GM18505 (cell line): ENCODE data around the gene L1CAM.
"Not testable (repeated sequence)": the region's sequence is repeated elsewhere in the genome, so short reads cannot be mapped to it uniquely, and the experiment has no call there.

Experiments
- ATAC-seq: cut with Tn5 transposase; IDR thresholded peaks from one replicate; pipeline ENCODE4 v1.9.1; 2021; ENCODE audit not compliant: unreplicated experiment
- POLR2A ChIP-seq: IDR thresholded peaks from 4 replicates; pipeline ENCODE4 v1.6.1; 2011; ENCODE audit warnings: borderline replicate concordance; ENCODE audit not compliant: insufficient read depth, insufficient read length; ENCODE audit errors: extremely low read depth

L1CAM gene

DNA sequence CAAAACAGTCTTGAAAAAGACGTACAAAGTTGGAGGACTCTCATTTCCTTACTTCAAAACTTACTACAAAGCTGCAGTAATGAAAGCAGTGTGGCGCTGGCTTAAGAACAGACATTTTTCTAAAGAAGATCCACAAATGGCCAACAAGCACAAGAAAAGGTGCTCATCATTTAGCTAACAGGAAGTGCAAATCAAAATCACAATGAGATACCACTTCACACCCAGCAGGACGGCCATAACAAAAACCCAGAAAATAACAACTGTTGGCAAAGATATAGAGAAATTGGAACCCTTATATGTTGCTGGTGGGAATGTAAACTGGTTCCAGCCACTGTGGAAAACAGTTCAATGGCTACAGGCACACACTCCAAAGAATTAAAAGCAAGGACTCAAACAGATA is 59.0 kb downstream of the L1CAM start:
- no peak for ATAC-seq
- TF ChIP-seq POLR2A = no peak

DNA sequence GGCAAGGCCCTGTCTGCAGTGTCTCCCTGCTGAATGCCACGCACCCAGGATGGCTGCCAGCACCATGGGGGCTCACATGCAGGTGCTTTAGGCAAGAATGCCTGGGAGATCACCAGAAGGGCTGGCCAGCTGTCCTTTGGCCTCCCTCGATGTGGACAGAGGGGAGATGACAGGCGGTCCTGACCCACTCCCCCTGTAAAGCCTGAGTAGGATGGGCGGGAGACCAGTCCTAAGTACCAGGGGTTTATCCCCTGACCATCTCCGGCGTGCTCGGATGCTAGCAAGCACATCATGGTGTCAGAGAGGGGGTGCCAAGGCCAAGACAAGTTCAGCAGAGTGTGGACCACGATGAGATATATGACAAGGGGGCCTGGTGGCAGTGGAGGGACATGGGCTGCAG is 60.9 kb downstream of the L1CAM start:
- no peak for ATAC-seq
- TF ChIP-seq POLR2A = no peak

DNA sequence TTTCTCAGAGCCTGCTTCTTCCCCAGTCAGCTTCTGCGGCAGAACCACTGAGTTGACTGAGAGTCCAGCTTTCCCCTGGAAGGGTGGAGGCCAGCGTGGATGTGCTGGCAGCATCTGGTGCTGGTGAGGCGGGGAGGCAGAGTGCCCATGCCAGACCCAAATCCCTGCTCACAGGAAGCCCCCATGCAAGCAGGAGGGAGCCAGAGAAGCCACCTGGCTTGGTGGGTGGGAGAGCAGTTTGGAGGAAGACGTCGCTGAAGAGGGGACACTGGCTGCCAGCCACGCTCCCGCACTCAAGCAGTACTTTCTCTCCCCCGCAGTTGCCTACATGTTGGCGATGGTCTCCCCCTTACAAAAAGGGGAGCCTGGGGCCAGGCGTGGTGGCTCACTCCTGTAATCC is 61.6 kb downstream of the L1CAM start:
- no peak for ATAC-seq
- no peak for TF ChIP-seq POLR2A

- no peak for ATAC-seq
- TF ChIP-seq POLR2A = no peak
Measured at GRCh38 chrX:153821066-153821465, 64.9 kb downstream of the L1CAM start.

DNA sequence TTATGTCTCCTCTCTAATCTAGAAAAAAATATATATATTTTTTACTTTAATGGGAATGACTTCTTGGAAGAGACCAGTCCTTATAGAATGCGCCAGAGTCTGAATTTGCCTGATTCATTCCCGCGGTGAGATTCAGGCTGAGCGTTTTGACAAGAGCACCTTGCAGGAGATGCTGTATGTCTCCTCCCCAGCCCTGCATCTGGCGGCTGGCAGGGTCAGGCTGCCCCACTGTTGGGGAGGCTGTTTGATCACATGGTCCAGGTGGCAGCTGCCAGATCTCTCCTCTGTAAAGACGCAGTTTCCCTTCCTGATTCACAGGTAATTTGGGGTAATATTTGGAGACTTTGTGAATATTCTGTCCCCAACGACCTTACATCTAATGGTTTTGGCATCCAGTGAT is 65.4 kb downstream of the L1CAM start:
- TF ChIP-seq POLR2A = no peak
- no peak for ATAC-seq

DNA sequence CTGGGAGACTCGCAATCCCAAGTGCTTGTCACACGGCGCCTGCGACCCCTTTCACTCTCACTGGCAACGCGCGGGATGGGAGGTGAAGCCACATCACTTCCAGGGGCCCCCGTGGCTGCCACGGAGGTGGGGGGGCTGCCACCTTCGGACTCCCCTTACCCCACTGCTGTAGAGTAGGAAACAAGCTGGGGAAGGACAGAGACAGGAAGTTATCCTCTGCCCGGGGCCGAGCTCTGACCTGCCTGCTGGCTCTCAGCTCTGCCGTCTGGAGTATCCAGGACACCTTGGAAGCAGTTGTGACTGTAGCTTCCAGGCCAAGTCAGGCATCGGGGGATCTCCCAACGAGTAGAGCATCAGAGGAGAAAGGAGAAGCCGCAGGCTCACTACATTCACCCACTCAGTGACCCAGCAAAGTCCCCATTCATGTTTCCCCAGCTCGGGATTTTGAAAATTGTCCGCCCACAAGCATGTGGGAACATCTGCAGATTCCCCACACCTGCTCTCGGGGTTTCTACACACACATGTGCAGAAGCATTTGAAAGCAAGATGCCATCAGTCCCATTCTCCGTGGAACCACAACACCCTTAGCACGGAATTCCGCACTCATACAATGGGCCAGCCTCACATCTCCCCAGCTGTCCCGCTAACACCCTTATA is 66.5 kb downstream of the L1CAM start:
- no peak for TF ChIP-seq POLR2A
- no peak for ATAC-seq

- ATAC-seq = no peak
- no peak for TF ChIP-seq POLR2A
Measured at GRCh38 chrX:153818571-153819383, 67.2 kb downstream of the L1CAM start.

DNA sequence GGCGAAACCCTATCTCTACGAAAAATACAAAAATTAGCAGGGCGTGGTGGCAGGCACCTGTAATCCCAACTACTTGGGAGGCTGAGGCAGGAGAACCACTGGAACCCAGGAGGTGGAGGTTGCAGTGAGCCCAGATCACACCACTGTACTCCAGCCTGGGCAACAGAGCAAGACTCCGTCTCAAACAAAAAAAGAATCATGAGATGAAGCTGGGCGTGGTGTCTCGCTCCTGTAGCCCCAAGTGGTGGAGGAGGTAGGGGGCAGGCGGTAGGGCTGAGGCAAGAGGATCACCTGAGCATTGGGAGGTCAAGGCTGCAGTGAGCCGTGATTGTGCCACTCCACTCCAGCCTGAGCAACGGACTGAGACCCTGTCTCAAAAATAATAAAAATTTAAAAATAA is 67.9 kb downstream of the L1CAM start:
- ATAC-seq = not testable (repeated sequence)

GRCh38 chrX:153816831-153817690 is 68.9 kb downstream of the L1CAM start:
- no peak for TF ChIP-seq POLR2A
- ATAC-seq = no peak

DNA sequence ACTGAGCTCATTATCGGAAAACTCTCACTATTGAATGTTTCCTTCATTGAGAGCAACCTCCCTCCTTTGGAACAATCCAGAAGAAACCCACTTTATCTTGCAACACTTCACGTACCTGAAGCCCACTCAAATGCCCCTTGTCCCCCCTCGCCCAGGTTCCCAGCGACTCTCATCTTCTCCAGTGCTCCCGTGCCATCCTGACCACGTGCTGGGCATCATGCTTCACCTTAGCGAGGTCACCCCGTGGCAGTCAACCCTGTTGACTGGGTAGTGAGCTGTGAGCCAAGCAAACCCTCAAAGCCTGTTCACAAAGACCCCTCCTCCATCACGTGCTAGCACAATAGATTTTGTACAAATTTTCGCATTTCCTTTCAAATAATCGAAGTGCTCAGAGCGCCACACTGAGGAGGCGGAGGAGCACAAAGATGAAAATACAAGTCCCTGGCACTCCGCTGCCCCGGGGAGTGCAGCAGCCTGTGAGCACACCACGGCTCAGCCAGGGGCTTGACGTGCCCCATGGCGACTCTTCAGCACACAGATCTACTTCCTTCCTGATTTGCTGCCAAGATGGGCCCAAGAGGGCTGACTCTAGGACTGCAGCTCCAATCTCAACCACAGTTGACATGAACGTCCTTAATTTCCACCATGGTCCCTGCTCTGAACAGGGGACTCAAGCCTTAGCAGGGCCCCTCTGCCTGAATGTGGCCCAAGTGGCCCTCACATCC is 71.2 kb downstream of the L1CAM start:
- no peak for TF ChIP-seq POLR2A
- ATAC-seq = no peak

- TF ChIP-seq POLR2A = no peak
- no peak for ATAC-seq
Measured at GRCh38 chrX:153813161-153813560, 72.8 kb downstream of the L1CAM start.

DNA sequence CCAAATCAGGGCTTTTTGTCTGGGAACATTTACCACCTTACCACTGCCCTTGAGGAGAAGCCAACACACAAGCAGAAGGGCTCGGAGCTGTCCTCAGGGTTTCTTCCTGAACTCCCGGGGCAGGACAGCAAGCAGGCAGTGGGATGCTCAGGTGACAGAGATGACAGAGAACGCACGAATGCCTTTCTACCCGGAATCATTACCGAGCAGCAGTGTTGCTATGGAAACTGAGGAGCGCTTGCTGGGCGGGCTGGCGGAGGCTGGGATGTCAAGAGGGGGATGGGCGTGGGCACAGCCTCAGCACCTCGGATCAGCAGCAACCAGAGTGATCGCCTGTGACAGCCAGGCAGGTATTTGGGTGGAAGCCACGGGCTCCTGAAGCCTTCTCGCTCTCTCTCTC is 73.8 kb downstream of the L1CAM start:
- TF ChIP-seq POLR2A = no peak
- no peak for ATAC-seq
